PC-3 (cell line): ENCODE results near the gene CTNS. TPM values are rescaled to one million over a fixed set of nuclear protein-coding genes. Genes with fewer than 3 reads are reported as not detected.

Experiments used
- ATAC-seq: fragments of 200-7000 bp; cut with Tn5 transposase; 2 replicates; pipeline ENCODE4 v1.9.1; 2020; ENCODE audit warnings: mild to moderate bottlenecking, moderate library complexity
- BruUV-seq: library from RNA; stranded (reverse); fragments of 400-500 nt; replicated peaks from 2 replicates; lab custom pipeline; 2021; lab: Mats Ljungman, UMichigan
- CTCF ChIA-PET: fragments of 300-600 bp; sonication (Branson Sonifier 250); formaldehyde crosslinking; loops from one replicate; lab custom pipeline; 2022; ENCODE audit warnings: antibody characterized with exemption; lab: Charles Lee
- POLR2A ChIA-PET: fragments of 300-600 bp; sonication (Branson Sonifier 250); formaldehyde crosslinking; loops from one replicate; lab custom pipeline; 2022; ENCODE audit warnings: antibody characterized with exemption; ENCODE audit not compliant: unreplicated experiment; lab: Charles Lee
- DNase-seq: peaks from one replicate; pipeline ENCODE4 v3.0.0-alpha.2; 2015
- H2AFZ ChIP-seq: fragments of 300-600 bp; sonication (generic); 2 replicates; pipeline ENCODE4 v1.6.0; 2016; ENCODE audit warnings: antibody characterized with exemption, low read length
- H3F3A ChIP-seq: fragments of 300-600 bp; sonication (generic); one replicate; pipeline ENCODE4 v1.6.0; 2017; ENCODE audit warnings: antibody characterized with exemption, low read length, control low read depth, mild to moderate bottlenecking; ENCODE audit not compliant: unreplicated experiment
- H3K27ac ChIP-seq: fragments of 300-600 bp; sonication (generic); 2 replicates; pipeline ENCODE4 v1.5.1; 2016; ENCODE audit warnings: mild to moderate bottlenecking, low read length
- H3K27me3 ChIP-seq: fragments of 300-600 bp; sonication (generic); 2 replicates; pipeline ENCODE4 v1.6.1; 2016; ENCODE audit warnings: low read length, mixed read lengths
- H3K36me3 ChIP-seq: fragments of 300-600 bp; sonication (generic); 2 replicates; pipeline ENCODE4 v1.6.1; 2016; ENCODE audit warnings: low read depth, mixed run types, low read length, mixed read lengths
- H3K4me1 ChIP-seq: fragments of 300-600 bp; sonication (generic); 2 replicates; pipeline ENCODE4 v1.5.1; 2016; ENCODE audit warnings: low read length; ENCODE audit not compliant: insufficient read depth
- H3K4me2 ChIP-seq: fragments of 300-600 bp; sonication (generic); 2 replicates; pipeline ENCODE4 v1.6.0; 2016; ENCODE audit warnings: low read length
- H3K4me3 ChIP-seq: fragments of 300-600 bp; sonication (generic); 2 replicates; pipeline ENCODE4 v1.5.1; 2016; ENCODE audit warnings: mild to moderate bottlenecking, low read length, mixed read lengths
- H3K79me2 ChIP-seq: fragments of 300-600 bp; sonication (generic); 2 replicates; pipeline ENCODE4 v1.6.1; 2017; ENCODE audit warnings: low read length, mixed read lengths
- H3K9ac ChIP-seq: fragments of 300-600 bp; sonication (generic); 2 replicates; pipeline ENCODE4 v1.6.0; 2016; ENCODE audit warnings: mild to moderate bottlenecking, low read length
- H3K9me2 ChIP-seq: fragments of 300-600 bp; sonication (generic); replicated peaks from 2 replicates; pipeline ENCODE4 v1.6.1; 2016; ENCODE audit warnings: mixed run types, low read length, mixed read lengths
- H3K9me3 ChIP-seq: fragments of 300-600 bp; sonication (generic); 2 replicates; pipeline ENCODE4 v1.6.1; 2016; ENCODE audit warnings: low read length, mixed read lengths
- H4K20me1 ChIP-seq: fragments of 300-600 bp; sonication (generic); 2 replicates; pipeline ENCODE4 v1.6.1; 2016; ENCODE audit warnings: low read length, mixed read lengths
- CTCF ChIP-seq: fragments of 300-600 bp; sonication (generic); conservative IDR thresholded peaks from 2 replicates; pipeline ENCODE4 v1.5.1; 2017; ENCODE audit warnings: antibody characterized with exemption, low read depth, mild to moderate bottlenecking, low read length
- EZH2 ChIP-seq: fragments of 300-600 bp; sonication (generic); IDR thresholded peaks from one replicate; pipeline ENCODE4 v1.6.1; 2017; ENCODE audit warnings: antibody characterized with exemption, mild to moderate bottlenecking, low read length; ENCODE audit not compliant: unreplicated experiment
- EZH2phosphoT487 ChIP-seq: fragments of 300-600 bp; sonication (generic); IDR thresholded peaks from 2 replicates; pipeline ENCODE4 v1.6.1; 2018; ENCODE audit warnings: mild to moderate bottlenecking, antibody characterized with exemption, low read length, borderline replicate concordance
- intact Hi-C: fragments of 100-400 bp; cut with micrococcal nuclease; formaldehyde crosslinking; loops from 2 replicates; pipeline ENCODE4 v1.9.0; 2023
- total RNA-seq: library from RNA; depleted of rRNA; stranded (reverse); fragments of >200 nt; gene quantifications from 2 replicates; pipeline ENCODE4 v1.2.3, GENCODE V29; 2014

CTNS gene
- total RNA-seq, 1 experiment from 2014 or later: 10.2 TPM

GRCh38 chr17:3602499-3602898, 34.1 kb upstream of the CTNS start:
- H3K4me3 ChIP-seq: no peak overlapping the region
- intact Hi-C loops: no loop called here
- no TSS peak for BruUV-seq
- TF ChIP-seq CTCF (peak; percentile 43), EZH2 (no peak)
- peaks cover 8% of the 10 kb centered on the region for H3K36me3 ChIP-seq
- H3F3A ChIP-seq: no peaks in the 10 kb centered on the region
- ATAC-seq (no peak), DNase-seq (no peak)
- CTCF ChIA-PET: no interaction called here
- POLR2A ChIA-PET: interaction anchor here (0.7 kb wide), 1 partner anchor 35 kb away, joined by 3 read pairs; no protein-coding TSS in a partner anchor
- no peak overlapping the region for H3K9ac ChIP-seq
- no peaks in the 10 kb centered on the region for H4K20me1 ChIP-seq
- no peaks in the 10 kb centered on the region for H3K9me3 ChIP-seq
- no peaks in the 10 kb centered on the region for H3K9me2 ChIP-seq
- no peaks in the 10 kb centered on the region for H3K27me3 ChIP-seq
- no peak overlapping the region for H3K4me2 ChIP-seq
- H3K79me2 ChIP-seq: no peaks in the 10 kb centered on the region
- H3K27ac ChIP-seq: no peak overlapping the region
- no peak overlapping the region for H2AFZ ChIP-seq
- peaks cover 12% of the 10 kb centered on the region for H3K4me1 ChIP-seq

- intact Hi-C loops: loop anchor here (1.0 kb wide), 1 partner anchor 28 kb away; no protein-coding TSS in a partner anchor
- no peaks in the 10 kb centered on the region for H3F3A ChIP-seq
- DNase-seq (peak; percentile 91), ATAC-seq (peak; percentile 98)
- POLR2A ChIA-PET: interaction anchor here (0.7 kb wide), 1 partner anchor 45 kb away, joined by 5 read pairs; no protein-coding TSS in a partner anchor
- H3K4me2 ChIP-seq: peak overlapping the region; percentile 66
- H3K9me2 ChIP-seq: no peaks in the 10 kb centered on the region
- H3K4me3 ChIP-seq: no peak overlapping the region
- TF ChIP-seq EZH2phosphoT487 (no peak), CTCF (no peak), EZH2 (no peak)
- H3K36me3 ChIP-seq: peaks cover 8% of the 10 kb centered on the region
- H3K4me1 ChIP-seq: peaks cover 12% of the 10 kb centered on the region
- peak overlapping the region; percentile 62 for H3K9ac ChIP-seq
- H3K27ac ChIP-seq: peak overlapping the region; percentile 89
- H3K27me3 ChIP-seq: no peaks in the 10 kb centered on the region
- TSS peak; percentile 38 for BruUV-seq
- no peaks in the 10 kb centered on the region for H3K79me2 ChIP-seq
- CTCF ChIA-PET: interaction anchor here (1.0 kb wide), 1 partner anchor 33 kb away, joined by 5 read pairs; the partner anchor contains the start of genes CTNS and SHPK
- H3K9me3 ChIP-seq: no peaks in the 10 kb centered on the region
- no peaks in the 10 kb centered on the region for H4K20me1 ChIP-seq
- no peak overlapping the region for H2AFZ ChIP-seq
Measured at GRCh38 chr17:3603119-3603869, 33.3 kb upstream of the CTNS start.

GRCh38 chr17:3603870-3604259, 32.7 kb upstream of the CTNS start:
- peak overlapping the region; percentile 53 for H3K9ac ChIP-seq
- BruUV-seq: no TSS peak

More at GRCh38 chr17:3603870-3604259, 32.7 kb upstream of the CTNS start:
- peak overlapping the region; percentile 89 for H3K27ac ChIP-seq
- ChIA-PET POLR2A (interaction anchor here (0.7 kb wide), 1 partner anchor 45 kb away, joined by 5 read pairs; no protein-coding TSS in a partner anchor), CTCF (interaction anchor here (1.0 kb wide), 1 partner anchor 33 kb away, joined by 5 read pairs; the partner anchor contains the start of genes CTNS and SHPK)
- peaks cover 12% of the 10 kb centered on the region for H3K4me1 ChIP-seq
- H3K9me3 ChIP-seq: no peaks in the 10 kb centered on the region
- ATAC-seq (peak; percentile 52), DNase-seq (no peak)
- no peaks in the 10 kb centered on the region for H3K9me2 ChIP-seq
- no peak for TF ChIP-seq EZH2
- TF ChIP-seq CTCF: no peak
- no peak for TF ChIP-seq EZH2phosphoT487
- intact Hi-C loops: loop anchor here (1.0 kb wide), 1 partner anchor 29 kb away; no protein-coding TSS in a partner anchor
- no peaks in the 10 kb centered on the region for H4K20me1 ChIP-seq
- no peak overlapping the region for H3K4me3 ChIP-seq
- peak overlapping the region; percentile 32 for H3K4me2 ChIP-seq
- no peak overlapping the region for H2AFZ ChIP-seq
- no peaks in the 10 kb centered on the region for H3K79me2 ChIP-seq
- H3K27me3 ChIP-seq: no peaks in the 10 kb centered on the region
- peaks cover 8% of the 10 kb centered on the region for H3K36me3 ChIP-seq
- H3F3A ChIP-seq: no peaks in the 10 kb centered on the region
